HUDEP-2 (cell line): ENCODE data around the gene FBLN2.

ENCODE experiments used
- DNase-seq, 76 experiments: peaks; one replicate each; lab custom pipeline; 2025; ENCODE audit not compliant: unreplicated experiment in 76 of 76; lab: John Stamatoyannopoulos, UW

FBLN2 gene

DNA sequence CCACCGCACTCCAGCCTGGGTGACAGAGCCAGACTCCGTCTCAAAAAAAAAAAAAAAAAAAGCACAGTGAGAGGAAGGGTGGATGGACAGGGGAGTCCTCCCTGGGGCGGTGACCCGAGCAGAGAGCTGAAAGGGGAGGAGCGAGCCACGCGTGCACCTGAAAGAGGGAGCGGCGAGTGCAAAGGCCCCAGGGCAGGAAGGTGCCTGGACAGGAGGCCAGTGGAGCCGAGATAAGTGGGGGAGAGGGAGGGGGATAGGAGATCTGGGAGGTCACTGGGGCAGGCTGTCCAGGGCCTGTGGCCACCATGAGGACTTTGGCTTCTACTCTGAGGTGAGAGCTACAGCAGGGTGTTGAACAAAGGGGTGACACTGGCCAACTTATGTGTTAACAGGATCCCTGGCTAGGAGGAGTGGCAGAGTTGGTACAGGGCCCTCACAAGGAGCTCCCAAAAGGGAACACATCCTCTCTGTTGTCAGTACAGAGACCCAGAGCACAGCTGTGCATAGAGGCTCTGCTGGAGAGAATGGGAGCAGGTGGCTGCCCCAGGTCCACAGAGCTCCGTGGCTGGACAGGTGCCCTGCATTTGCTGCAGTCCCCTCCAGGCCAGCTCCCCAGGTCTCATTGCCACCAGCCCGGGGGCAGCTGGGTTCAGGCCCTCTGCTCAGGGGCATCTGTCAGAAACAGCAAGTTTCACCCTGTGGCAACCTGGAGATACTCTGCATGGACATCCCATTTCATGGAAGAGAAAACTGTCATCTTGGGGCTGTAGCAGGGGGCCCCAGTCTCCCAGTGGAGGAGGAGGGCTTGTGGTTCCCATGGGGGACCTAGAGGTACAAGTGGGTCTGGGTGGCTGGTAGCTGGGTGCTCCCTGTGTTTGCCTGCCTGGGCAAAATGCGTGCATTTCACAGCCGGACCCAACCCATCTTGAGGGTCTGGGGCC lies 28.5 kb downstream of the FBLN2 start:
- DNase-seq, result no peak

DNA sequence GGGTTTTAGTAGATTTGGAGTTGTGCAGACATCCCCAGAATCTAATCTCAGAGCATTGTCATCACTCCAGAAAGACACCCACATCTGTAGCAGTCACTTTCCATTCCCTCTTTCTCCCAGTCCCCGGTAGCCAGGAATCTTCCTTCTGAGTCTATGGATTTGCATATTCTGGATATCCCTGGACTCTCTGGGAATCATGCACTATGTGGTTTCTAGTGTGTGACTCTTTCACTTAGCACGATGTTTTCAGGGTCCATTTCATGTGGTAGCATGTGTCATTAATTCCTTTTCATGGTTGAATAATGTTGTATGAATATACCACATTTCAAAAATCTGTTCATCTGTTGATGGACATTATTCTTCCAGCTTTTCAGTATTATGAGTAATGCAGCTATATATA lies 29.3 kb downstream of the FBLN2 start:
- DNase-seq, result no peak

DNA sequence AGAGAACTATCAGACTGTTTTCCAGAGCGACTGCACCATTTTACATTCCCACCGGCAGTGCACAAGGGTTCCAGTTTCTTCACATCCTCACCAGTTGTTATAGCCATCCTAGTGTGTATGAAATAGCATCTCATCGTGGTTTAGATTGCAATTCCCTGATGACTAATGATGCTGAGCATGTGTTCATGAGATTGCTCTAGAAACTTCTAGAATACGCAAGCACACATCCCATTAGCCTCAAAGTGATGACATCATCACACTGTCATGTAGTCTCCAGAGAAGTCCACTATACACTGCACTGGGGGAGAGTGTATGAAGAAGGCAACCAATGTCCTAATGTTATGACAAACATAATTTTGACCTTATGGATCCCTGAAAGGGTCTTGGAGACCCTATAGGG lies 30.1 kb downstream of the FBLN2 start:
- no peak for DNase-seq

DNA sequence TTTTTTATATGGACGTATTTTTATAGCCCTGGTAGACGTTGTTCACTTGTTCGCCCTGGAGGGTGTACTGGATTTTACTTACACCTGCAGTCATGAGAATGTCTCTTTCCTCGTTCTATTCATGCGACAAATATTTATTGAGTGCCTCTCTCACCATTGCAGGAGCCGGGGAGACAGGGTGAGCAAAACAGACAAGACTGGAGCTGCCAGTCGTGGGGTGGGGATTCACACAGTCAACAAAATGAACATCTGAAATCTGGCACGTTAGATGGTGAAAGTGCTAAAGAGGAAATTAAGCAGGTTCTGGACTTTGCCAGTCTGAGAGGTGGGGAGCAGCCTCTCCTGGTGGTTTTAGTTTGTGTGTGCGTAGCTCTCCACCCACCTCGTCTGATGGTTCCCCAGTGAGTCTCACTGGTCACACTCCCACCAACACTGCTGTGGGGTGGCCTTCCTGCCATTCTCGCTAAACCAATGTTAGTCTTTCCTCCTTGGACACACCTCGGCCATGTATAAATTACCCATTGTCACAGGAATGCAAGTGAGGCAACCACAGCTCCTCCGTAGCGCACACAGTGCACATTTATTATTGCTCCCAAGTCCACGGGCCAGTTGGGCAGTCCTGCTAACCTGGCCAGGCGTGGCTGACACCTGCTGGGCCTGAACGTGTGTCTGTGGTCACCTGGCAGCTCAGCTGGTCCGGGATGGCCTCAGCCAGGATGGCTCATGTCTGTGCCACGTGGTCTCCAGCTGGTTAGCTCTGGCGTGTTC lies 31.5 kb downstream of the FBLN2 start:
- no peak for DNase-seq

DNA sequence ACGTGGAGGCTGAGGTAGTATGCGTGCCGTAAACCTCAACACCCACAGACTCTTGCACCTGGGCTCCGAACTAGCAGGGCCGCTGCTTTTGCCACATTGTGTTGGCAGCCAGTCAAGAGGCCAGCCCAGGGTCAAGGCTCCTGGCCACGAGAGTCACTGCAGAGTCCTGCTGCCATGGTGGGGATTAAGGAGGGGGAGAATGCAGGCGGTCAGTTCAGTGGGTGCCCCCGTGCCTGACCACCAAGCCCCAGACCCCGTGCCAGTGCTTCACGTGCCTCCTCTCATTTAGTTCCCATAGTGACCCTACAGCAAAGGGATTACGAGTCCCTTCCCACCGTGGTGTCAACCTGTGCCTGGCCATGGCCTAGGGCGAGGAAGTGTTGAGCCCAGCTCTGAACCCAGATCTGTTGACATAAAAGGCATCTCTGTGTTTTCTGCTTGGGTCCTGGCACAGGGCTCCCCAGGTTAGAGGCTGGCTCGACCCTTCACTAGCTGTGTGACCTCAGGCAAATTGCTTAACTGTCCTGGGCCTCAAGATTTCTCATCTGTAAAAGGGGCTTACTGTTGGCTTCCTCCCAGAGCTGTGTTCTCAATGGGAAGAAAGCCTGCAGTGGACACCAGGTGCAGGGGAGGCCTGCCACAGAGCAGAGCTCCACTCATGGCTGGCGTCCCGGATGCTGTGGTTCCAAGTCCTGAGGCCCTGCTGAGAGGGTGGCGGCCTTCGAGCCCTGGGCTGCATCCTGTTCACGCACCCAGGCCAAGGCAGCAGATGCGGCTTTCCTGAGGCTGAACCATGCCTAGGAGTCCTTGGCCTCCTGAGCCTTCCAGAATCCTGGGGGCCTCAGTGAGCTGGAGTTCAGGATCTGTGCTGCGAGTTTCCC lies 32.8 kb downstream of the FBLN2 start:
- DNase-seq, result no peak

DNA sequence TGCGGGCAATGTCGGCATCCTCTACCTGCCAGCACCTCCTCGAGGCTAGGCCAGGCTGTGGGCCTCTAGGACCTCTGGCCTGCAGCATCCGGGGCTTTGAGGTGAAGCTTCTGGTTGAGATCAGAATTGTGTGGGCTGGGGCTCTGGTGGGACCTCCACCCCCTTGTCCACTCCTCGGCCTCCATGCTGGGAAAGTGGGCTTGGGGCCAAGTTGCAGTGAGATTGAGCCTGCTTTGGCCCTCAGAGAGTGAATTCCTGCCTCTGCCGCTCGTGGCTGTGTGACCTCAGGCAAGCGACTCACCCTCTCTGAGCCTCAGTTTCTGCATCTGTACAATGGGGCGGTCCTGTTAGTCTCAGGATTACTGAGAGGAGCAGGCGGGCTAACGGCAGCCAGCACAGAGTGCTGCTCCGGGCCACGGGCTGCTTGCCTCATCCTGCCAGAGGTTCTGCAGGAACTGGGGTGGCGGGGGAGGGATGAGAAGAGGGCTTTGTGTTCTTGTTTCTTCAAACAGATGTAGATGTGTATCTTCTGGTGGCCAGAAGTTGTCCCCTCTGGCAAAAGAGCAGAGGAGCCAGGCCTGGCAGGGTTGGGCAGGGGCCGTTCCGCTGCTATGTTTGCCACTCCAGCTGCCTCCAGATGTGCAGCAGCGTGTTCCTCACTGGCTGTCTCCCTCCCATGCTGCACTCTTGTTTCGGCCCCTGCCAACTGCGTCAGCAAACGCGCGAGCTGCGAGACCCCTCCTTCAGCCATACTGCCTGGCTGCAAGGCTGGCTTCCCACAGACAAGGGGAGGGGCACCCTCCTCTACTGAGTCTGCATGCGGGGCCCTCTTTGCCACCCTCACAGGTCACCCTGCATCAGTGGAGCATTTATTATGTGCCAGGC lies 33.7 kb downstream of the FBLN2 start:
- DNase-seq, result no peak

DNA sequence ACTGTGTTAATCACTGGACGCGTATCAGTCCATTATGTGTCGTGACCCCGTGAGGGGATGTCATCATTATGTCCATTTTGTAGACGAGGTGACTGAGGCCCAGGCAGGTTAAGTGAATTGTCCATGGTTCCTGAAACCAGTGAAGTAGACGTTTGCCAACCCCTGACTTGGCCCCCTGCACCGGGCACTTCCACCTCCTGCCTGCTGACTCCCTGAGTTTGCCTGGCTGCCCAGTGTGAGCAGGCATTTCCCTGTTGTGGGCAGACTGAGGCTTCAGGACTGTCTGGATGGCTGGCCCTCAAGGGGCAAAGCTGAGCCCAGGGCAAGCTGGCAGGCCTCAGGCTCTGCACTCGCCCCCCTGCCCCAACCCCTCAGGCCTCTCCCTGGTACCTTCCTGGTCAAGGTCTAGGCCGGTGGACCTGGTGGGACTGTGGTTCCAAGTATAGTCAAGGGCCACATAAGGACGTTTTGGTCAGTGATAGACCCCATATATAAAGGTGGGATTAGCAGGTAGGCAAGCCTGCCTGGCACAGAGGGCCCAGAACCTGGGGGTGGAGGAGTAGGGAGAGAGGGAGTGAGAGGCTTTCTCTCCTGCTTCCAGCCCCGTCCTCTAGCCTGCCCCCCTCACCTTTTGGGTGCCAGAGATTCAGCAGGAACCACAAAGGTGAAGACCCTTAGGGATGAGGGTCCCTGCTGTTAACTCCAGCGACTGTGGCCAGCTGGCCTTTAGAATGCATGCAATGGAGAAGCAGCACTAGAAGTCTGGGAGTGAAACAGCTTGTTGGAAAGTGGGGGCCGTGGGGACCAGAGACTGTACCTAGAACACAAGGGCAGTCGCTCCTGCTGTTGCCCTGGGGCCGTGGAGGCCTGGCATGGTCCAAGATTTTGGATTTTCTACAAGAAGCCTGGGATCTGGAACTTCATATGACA lies 34.6 kb downstream of the FBLN2 start:
- DNase-seq, result no peak

DNA sequence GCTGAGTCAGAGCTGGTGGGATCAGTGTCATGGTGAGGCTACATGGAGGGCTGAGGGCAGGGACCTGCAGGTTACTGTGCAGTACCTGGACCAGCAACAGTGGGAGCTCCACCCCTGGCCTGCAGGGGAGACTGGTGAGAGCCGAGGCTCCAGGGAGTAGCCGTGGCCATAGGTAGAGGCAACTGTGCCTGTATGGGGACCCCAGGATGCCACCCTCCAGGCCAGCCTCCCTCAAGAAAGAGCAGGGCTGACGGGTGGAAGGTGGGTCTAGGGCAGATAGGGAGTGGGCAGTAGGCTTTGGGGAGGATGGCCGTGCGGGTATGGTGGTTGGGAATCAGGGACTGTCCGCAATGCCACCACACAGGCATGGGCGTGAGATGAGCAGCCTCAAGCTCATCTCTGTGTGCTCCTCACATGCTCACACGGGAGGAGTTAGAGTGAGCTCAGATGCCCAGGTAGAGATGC lies 35.5 kb downstream of the FBLN2 start:
- no peak for DNase-seq

DNA sequence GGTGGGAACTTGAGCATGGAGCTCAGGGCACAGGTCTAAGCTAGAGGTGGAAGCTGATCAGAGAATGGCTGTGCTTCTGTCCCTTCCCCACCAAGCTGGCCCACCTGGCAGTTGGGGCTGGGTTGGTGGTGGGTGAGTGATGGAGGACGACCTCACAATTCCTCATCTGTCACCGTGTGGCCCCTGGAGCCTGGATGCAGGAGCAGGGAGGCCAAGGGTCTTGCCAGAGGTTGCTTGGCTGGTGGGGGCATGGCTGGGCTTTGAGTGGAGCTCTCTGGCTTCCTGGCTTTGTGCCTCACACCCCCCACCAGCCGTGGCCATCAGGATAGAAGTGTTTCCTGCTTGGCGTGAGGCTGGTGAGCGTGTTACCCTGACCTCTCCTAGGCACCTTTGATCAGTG lies 36.0 kb downstream of the FBLN2 start:
- no peak for DNase-seq

DNA sequence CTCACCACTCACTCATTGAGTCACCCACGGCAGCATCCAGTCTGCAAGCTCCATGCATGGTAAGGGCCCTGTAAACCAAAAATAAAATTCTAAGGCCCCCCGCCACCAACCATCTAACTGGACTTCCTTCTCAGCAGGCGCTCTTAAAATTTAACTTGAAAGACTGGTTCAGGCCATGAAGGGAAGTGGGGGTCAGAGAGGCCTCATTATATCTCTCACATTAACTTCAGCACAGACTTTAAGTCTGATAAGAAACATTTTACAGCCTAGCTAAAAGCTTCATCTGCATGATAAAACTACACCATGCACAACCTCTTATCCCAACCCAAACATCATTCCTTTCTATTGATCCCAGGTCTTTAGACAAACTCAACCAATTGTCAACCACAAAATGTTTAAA lies 38.5 kb downstream of the FBLN2 start:
- DNase-seq, result no peak

DNA sequence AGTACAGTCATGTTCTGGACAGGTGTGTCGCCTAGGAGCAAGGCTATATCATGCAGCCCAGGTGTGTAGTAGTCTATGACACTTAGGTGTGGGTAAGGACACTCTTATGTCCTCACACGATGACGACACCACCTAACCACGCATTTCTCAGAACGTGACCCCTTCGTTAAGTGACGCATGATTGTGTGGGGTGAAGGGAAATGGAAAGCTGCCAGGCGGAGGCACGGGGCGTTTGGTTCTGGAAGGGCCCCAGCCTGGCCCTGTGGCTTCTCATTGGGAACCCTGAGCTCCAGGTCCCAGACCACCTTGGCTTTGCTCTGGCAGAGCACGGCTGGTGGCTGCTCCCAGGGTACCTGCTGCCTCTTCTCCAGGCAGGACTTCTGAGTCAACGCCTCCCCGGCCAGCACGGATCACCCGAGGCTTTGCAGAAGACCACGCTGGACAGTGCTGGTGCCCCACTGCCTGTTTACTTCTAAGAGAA lies 39.3 kb downstream of the FBLN2 start:
- no peak for DNase-seq

DNA sequence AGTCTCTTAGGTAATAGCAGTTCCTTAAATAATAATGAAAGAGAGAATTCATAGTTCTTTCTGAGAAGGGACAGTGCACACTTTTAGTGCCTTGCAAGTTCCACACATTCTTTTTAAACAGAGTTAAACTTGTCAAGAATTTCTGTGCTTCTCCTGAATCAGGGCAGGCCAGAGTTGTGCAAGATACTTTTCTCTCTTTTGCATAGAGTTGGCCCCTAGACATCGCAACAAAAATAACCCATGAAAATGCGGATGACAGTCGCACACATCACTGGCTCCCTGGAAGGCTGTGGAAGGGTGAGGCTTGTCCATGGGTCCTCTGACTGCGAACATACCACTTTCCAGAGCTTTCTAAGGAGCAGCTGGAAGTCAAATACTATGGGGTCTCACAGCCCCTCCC lies 40.1 kb downstream of the FBLN2 start:
- DNase-seq, result no peak

DNA sequence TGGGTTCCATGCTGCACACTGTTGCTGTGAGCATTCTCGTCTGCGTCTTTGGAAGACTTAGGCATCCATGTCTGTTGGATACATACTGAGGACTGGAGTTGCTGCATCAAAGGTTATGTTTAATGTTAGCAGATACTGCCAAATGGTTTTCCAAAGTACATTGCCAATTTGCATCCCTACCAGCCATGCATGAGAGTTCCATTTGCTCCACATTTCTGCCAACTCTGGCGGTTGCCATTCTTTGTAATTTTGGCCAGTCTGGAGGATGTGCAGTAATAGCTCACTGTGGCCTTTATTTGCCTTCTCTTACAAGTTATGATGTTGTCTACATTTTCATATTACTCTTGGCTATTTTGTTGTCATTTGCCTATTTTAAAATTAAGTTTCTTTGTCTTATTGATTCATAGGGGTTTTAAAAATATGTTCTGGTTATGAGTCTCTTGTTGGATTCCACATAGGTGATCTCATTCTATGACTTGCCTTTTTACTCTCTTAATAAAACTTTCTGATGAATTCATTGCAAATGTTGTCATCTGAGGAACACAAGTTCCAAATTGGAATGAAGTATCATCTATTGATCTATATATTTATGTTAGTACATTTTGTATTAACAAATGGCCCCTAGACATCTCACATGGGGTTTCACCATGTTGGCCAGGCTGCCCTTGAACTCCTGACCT lies 42.1 kb downstream of the FBLN2 start:
- DNase-seq, result no peak

DNA sequence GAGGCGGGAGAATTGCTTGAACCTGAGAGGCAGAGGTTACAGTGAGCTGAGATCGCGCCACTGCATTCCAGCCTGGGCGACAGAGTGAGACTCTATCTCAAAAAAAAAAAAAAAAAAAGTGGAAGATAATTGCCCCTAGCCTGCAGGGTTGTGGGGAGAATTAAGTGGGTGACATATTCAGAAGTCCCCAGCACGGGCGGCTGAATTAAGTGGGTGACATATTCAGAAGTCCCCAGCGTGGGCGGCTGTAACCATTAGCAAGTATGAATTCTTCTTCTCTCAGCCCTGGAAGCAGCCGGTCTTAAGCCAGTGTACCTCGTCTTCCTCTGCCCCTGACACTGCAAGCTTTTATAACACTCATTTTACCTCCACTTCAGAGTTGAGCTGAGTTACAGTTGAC lies 44.7 kb downstream of the FBLN2 start:
- DNase-seq, result no peak

DNA sequence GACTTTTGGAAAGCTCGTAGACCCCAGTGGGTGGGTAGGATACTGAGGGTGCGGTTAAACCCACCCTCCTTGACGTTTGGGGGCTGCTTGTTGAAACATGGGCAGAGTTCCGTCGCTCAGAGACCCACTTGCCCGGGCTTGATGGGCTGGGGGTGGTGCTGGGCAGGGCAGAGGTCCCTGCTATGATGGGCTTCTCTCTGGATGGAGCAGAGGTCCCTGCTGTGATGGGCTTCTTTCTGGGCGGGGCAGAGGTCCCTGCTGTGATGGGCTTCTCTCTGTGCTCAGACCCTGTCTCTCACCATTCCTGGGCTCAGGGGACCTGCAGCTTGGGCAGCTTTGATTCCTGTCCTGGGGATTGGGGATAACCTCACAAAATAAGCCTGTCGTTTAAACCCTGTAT lies 45.2 kb downstream of the FBLN2 start:
- DNase-seq, result no peak

DNA sequence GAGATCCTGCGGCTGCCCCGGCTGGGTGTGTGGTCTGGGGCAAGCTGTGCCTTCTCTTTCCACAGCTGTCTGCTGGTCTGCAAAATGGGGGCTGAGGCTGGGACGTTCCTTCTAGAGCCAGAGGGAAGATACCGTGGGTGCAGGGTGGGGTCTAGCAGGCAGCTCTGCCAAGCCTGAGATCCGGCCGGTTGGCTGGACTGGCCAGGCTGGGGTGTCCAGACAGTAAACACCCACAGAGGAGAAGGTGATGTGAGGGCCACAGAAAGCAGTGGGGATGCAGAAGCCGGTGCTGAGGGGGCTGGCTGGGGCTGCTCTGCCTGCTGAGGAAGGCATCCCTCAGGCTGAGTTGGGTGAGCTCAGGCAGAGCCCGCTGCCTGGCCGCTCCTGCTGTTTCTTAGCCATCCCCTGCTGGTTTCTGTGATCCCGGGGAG lies 46.1 kb downstream of the FBLN2 start:
- DNase-seq, result no peak

DNA sequence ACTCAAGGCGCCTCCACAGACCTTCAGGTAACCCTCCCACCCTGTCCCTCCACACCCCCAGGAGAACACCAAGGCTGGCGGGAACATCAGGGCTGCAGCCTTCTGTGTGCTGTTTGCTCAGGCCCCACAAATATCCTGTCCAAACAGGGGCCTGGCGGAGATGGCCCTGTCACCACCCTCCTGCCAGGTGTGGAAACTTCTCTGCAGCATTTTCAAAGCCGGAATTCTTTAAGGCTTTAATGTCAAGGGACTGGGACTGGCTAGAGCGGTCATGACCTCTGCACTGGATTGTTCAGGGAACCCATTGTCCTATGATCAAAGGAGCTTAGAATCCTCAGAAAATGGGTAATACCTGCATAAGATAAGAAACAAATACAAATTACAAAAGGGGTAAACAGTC lies 46.6 kb downstream of the FBLN2 start:
- DNase-seq, result no peak
